ENCODE results near the gene ZBTB46.
A peak's percentile ranks its signal among the peaks of the same experiment; 100 is the strongest.
"Not testable (repeated sequence)": the region's sequence is repeated elsewhere in the genome, so short reads cannot be mapped to it uniquely, and the experiment has no call there.

ZBTB46 gene

DNA sequence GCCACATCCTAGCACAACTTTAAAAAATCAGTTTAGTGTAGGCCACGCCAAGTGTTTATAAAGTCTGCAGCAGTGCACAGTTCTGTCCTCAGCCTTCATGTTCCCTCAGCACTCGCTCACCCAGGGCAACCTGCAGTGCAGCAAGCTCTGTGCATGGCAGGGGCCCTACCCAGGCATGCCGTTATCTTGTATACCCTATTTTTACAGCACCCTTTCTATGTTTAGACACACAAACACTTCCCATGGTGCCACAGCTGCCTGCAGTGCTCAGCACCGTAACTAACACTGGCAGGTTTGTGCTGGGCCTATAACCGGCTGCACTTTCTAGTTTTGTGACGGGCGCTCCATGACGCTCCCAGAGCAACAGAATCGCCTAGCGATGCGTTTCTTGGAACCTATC, 43.8 kb downstream of the ZBTB46 start:
- no peak for DNase-seq (ENCODE audit: low read depth)

DNA sequence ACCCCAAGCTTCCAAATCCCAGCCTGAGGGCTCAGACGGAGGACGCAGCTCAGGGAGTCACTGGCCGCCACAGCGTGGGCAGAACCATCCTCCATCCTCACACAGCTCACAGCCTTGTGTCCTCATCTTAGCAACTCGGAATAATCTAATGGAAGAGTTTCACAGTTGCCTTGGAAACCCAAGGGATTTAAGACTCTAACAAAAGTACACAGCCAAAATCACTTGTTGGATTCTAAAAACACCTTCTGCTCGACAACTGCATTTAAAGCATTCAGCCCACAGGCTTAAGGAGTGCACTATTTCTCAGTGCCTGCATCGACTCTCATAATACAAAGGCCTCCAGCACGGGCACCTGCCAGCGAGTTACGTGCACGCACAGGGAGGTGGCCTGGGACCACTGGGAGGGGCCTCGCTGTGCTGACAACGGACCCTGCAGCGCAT, 45.4 kb downstream of the ZBTB46 start:
- no peak for DNase-seq (ENCODE audit: low read depth)

DNA sequence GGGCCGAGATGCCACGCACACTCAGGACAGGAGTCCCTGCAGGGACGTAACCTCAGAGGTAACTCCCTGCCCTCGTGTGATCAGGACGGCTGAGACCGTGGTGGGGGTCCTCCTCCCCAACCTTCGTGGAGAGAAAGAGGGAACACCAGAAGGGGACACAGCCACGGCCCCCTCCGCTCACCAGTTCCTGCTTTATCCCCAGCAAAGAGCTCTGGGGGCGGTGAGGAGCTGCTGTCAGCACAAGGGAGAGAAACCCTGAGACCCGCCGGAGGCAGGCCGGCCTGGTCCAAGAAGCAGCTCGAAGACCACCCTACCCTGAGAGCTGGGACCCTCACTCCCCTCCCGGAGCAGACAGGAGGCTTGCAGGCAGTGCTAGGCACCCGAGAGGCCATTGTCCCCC, 47.1 kb downstream of the ZBTB46 start:
- no peak for DNase-seq (ENCODE audit: low read depth)

GRCh38 chr20:63782521-63782971, 48.5 kb downstream of the ZBTB46 start:
- no peak for DNase-seq (ENCODE audit: low read depth)

- DNase-seq (ENCODE audit: low read depth), result no peak
Measured at GRCh38 chr20:63782051-63782471, 49.0 kb downstream of the ZBTB46 start.

- no peak for DNase-seq (ENCODE audit: low read depth)
Measured at GRCh38 chr20:63781181-63781580, 49.9 kb downstream of the ZBTB46 start.

DNA sequence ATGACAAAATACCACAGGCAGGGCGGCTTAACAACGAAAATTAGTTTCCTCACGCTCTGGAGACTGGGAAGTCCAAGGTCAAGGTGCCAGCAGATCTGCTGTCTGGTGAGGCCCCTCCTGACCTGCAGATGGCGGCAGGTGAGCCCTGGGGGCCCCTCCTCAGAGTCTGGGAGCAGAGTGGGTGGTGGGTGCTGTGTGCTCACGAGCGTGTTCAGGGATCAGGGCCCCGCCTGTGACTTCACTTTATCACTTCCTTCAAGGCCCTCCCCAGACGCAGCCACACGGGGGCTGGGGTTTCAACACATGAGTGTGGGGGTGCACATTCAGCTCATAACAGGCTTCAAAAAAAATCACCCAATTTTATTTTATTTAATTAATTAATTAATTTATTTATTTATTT, 52.2 kb downstream of the ZBTB46 start:
- no peak for DNase-seq (ENCODE audit: low read depth)

- DNase-seq (ENCODE audit: low read depth), result no peak
Measured at GRCh38 chr20:63778034-63778752, 52.9 kb downstream of the ZBTB46 start.

GRCh38 chr20:63777614-63778013, 53.5 kb downstream of the ZBTB46 start:
- no peak for DNase-seq (ENCODE audit: low read depth)

- DNase-seq (ENCODE audit: low read depth), result not testable (repeated sequence)
Measured at GRCh38 chr20:63776875-63777274, 54.2 kb downstream of the ZBTB46 start.

DNA sequence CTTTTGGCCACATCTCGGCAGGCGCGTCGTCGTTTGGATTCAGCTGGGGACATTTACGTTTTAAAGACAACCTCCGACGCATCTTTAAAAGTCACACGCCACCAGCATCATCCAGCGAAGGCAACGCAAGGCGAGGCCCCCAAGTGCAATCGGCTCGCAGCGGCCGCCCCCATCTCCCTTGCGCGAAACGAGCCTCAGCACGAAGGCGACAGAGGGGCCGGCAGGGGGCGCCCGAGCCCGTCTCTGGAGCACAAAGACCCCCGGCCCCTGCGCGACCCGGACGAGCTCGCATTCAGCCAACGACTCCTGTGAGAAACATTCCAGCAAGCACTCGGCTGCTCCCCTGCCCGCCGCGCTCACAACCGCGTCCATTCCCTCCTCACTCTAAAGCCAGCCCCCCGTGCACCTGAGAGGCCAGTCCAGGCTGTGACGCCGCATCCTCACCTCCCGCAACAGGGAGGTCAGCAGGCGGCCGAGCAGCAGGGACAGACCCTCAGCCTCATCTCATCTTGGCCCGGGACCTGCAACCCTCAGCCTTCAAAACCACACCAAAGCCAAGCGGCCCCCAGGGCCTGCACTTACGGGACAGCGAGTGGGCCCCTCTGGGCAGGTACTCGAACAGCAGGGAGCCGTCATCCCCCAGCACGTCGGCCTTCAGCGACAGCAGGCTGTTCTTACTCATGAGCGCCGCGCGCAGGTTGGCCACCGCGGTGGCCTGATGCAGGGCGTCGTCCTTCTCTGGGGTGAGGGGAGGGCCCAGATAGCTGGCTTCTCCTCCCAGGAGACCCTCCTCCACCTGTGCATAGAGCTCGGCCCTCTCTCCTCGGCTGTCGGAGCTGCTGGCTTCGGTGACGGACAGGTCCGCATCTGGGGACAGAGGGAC, 55.7 kb downstream of the ZBTB46 start:
- peak; percentile 5 for DNase-seq (ENCODE audit: low read depth)

GRCh38 chr20:63774306-63774705, 56.8 kb downstream of the ZBTB46 start:
- DNase-seq (ENCODE audit: low read depth), result no peak

GRCh38 chr20:63773571-63774241, 57.4 kb downstream of the ZBTB46 start:
- no peak for DNase-seq (ENCODE audit: low read depth)

DNA sequence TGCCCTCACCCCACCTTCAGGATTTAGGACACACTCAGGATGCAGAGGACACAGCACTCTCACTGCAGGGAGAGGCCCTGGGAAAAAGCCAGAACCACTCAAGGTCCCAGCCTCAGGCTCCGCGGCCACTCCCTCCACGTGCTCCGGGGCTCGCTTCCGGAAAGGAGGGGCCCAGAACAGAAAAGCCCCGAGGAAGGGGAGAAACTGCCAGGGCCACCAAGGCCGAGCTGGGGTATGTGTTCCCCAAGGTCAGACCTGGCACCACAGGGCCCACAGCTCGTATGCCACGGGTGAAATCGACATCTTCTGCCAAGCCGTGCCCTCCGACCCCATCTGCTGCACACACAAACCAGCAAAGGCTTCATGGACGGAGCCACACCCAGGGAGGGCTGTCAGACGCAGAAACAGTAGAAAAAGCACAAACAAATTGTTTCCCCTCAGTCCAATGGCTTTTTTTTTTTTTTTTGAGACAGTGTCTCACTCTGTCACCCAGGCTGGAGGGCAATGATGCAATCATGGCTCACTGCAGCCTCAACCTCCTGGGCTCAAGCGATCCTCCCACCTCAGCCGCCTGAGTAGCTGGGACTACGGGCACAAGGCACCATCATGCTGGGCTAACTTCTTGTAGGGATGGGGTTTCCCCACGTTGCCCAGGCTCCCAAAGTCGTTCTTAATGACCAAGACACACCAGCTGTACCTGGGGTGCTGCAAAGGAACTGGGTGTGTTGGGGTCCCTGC, 58.1 kb downstream of the ZBTB46 start:
- no peak for DNase-seq (ENCODE audit: low read depth)

GRCh38 chr20:63771046-63771707, 59.9 kb downstream of the ZBTB46 start:
- no peak for DNase-seq (ENCODE audit: low read depth)

DNA sequence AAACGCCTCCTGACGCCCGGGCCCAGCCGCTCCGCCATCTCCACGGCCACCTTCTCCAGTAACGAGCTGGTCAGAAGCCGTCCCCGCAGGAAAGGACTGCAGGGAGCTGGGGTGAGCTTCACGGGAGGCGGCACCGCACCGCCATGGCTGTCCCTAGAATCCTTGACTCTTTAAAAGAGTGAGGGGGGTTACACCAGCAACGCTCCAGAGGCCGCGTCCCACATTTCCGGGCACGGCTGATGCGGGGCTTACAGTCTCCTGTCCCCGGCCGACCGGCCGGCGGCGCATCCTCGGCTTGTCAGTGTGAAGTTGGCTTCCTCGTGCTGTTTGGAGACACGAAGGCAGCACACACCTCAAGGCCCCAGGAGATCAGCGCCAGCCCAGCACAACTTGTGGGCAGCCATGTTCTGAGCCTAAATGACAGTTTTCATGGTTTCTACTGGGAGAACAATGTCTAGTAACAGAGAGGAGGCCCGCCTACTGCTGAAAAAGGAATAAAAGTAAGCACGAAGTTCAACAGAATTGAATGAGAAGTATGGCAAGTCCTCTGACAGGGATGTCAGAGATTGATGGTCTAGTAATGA, 61.1 kb downstream of the ZBTB46 start:
- no peak for DNase-seq (ENCODE audit: low read depth)

- no peak for DNase-seq (ENCODE audit: low read depth)
Measured at GRCh38 chr20:63768591-63769515, 62.2 kb downstream of the ZBTB46 start.

DNA sequence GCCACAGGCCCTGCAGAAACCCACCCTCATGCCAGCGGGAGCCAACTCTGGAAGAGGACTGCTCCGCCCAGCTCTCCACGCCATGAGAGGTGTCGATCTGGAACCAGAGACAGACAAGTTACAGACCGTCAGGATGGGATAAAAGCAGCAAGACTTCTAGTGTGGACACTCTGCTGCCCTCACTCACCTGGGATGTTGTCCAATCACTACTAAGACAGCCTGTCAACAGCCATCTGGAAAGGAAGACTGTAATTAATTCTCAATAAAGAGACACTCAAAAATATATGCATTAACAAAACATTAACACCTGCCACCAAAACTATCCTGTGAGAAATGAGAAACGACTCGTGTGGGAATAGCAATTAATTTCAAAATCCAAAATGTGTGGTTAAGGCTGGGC, 63.2 kb downstream of the ZBTB46 start:
- no peak for DNase-seq (ENCODE audit: low read depth)

GRCh38 chr20:63767456-63767855, 63.6 kb downstream of the ZBTB46 start:
- no peak for DNase-seq (ENCODE audit: low read depth)
